HepG2 (cell line): ENCODE results near the gene TBC1D1. TPM values are rescaled to one million over a fixed set of nuclear protein-coding genes. Genes with fewer than 3 reads are reported as not detected.

ENCODE experiments used
- ATF3 ChIP-seq: sonication (generic); formaldehyde crosslinking; IDR thresholded peaks from 2 replicates; pipeline ENCODE4 v1.4.0; 2020; ENCODE audit warnings: missing genetic modification reagents
- DMAP1 ChIP-seq: IDR thresholded peaks from 2 replicates; pipeline ENCODE4 v1.6.1; 2016
- ELF3 ChIP-seq: IDR thresholded peaks from 2 replicates; pipeline ENCODE4 v1.6.1; 2016; ENCODE audit warnings: missing genetic modification reagents, missing compliant biosample characterization
- ERF ChIP-seq: IDR thresholded peaks from 2 replicates; pipeline ENCODE4 v1.6.1; 2018; ENCODE audit warnings: missing biosample characterization, missing genetic modification reagents
- FLYWCH1 ChIP-seq: sonication (generic); formaldehyde crosslinking; IDR thresholded peaks from 2 replicates; pipeline ENCODE4 v1.8.1; 2023; ENCODE audit warnings: mild to moderate bottlenecking, missing genetic modification reagents
- HNF1B ChIP-seq: sonication (generic); formaldehyde crosslinking; IDR thresholded peaks from 2 replicates; pipeline ENCODE4 v1.5.1; 2020; ENCODE audit warnings: mild to moderate bottlenecking, moderate library complexity, missing genetic modification reagents
- KAT8 ChIP-seq: IDR thresholded peaks from 2 replicates; pipeline ENCODE4 v1.6.1; 2016; ENCODE audit warnings: missing genetic modification reagents, missing compliant biosample characterization
- MAZ ChIP-seq, 2 experiments: sonication (generic) in 1 of 2; formaldehyde crosslinking in 1 of 2; IDR thresholded peaks; 2 replicates each; pipeline versions ENCODE4 v1.5.0 to v1.6.1; 2012 to 2020; ENCODE audit warnings: low read depth in 2 of 2, mild to moderate bottlenecking in 2 of 2, borderline replicate concordance in 1 of 2, improper control_type of control experiment in 1 of 2, low read length in 1 of 2, missing genetic modification reagents in 1 of 2, moderate library complexity in 1 of 2
- MXD4 ChIP-seq: IDR thresholded peaks from 2 replicates; pipeline ENCODE4 v1.6.1; 2016; ENCODE audit warnings: mild to moderate bottlenecking, missing biosample characterization, missing genetic modification reagents
- NKX3-1 ChIP-seq: sonication (generic); formaldehyde crosslinking; IDR thresholded peaks from 2 replicates; pipeline ENCODE4 v1.5.0; 2020; ENCODE audit warnings: missing genetic modification reagents
- NR2C2 ChIP-seq: sonication (generic); formaldehyde crosslinking; IDR thresholded peaks from 2 replicates; pipeline ENCODE4 v1.4.0; 2020; ENCODE audit warnings: missing genetic modification reagents, mild to moderate bottlenecking, moderate library complexity, borderline replicate concordance
- SOX5 ChIP-seq: IDR thresholded peaks from 2 replicates; pipeline ENCODE4 v1.6.1; 2016; ENCODE audit warnings: borderline replicate concordance
- YEATS2 ChIP-seq: sonication (generic); formaldehyde crosslinking; IDR thresholded peaks from 2 replicates; pipeline ENCODE4 v1.4.0; 2020; ENCODE audit warnings: missing genetic modification reagents, borderline replicate concordance
- ZNF136 ChIP-seq: sonication (generic); formaldehyde crosslinking; IDR thresholded peaks from 2 replicates; pipeline ENCODE4 v1.8.1; 2022; ENCODE audit warnings: low read depth, mild to moderate bottlenecking, moderate library complexity, missing genetic modification reagents
- ZNF317 ChIP-seq: sonication (generic); formaldehyde crosslinking; IDR thresholded peaks from 2 replicates; pipeline ENCODE4 v1.5.0; 2020; ENCODE audit warnings: mild to moderate bottlenecking, missing genetic modification reagents
- ZNF318 ChIP-seq: sonication (generic); formaldehyde crosslinking; IDR thresholded peaks from 2 replicates; pipeline ENCODE4 v1.4.0; 2020; ENCODE audit warnings: mild to moderate bottlenecking, missing genetic modification reagents
- ZXDC ChIP-seq: sonication (generic); formaldehyde crosslinking; IDR thresholded peaks from 2 replicates; pipeline ENCODE4 v1.5.0; 2020; ENCODE audit warnings: mild to moderate bottlenecking, missing genetic modification reagents
- polyA plus RNA-seq, 8 experiments: library from polyadenylated mRNA; depleted of rRNA in 3 of 8; stranded (reverse) in 7 of 8; unstranded in 1 of 8; fragments of >200 nt; fragmentation: Illumina TruSeq in 4 of 8; extraction: Trizol in 4 of 8; gene quantifications; 2 replicates each; pipeline versions ENCODE4 v1.2.1 to v1.2.3, GENCODE V29; 2011 to 2016; ENCODE audit warnings: low read depth in 4 of 8, missing spikeins in 1 of 8, mixed read lengths in 1 of 8; ENCODE audit not compliant: insufficient read depth in 1 of 8
- total RNA-seq, 5 experiments: library from RNA; depleted of rRNA; stranded (reverse); fragments of >200 nt; fragmentation: Illumina TruSeq; extraction: Trizol; gene quantifications; 2 replicates each; pipeline ENCODE4 v1.2.3, GENCODE V29; 2016; ENCODE audit warnings: low read depth in 1 of 5

Gene TBC1D1
- total and polyA plus RNA-seq, 2 of the 13 experiments (the other 11 are each of a cell fraction or from before 2014, with no cell fraction given), result 37.3 to 62.8 TPM

- TF ChIP-seq ZNF318 (CRISPR knock-in tag) (no peak), YEATS2 (peak; percentile 60; the same call in 1 of the 2 replicates), KAT8 (CRISPR knock-in tag) (peak; percentile 77), SOX5 (CRISPR knock-in tag) (peak; percentile 96), ZNF317 (CRISPR knock-in tag) (0 out of 2 replicates have a peak, but pooled peaks have one; percentile 46), MXD4 (CRISPR knock-in tag) (peak; percentile 48; the same call in 1 of the 2 replicates), HNF1B (CRISPR knock-in tag) (peak; percentile 92), ATF3 (0 out of 2 replicates have a peak, but pooled peaks have one; percentile 24), ERF (peak; percentile 93), NR2C2 (CRISPR knock-in tag) (peak; percentile 63; the same call in 1 of the 2 replicates), DMAP1 (peak; percentile 55; the same call in 1 of the 2 replicates), FLYWCH1 (CRISPR knock-in tag) (no peak), ELF3 (CRISPR knock-in tag) (peak; percentile 98), MAZ (IDR thresholded peaks at IDR 0.05; ENCODE audit: borderline replicate concordance, low read depth, low read length) (no peak), MAZ (CRISPR knock-in tag; IDR thresholded peaks at IDR 0.05; ENCODE audit: low read depth) (0 out of 2 replicates have a peak, but pooled peaks have one; percentile 44), ZXDC (CRISPR knock-in tag) (no peak), NKX3-1 (CRISPR knock-in tag) (peak; percentile 81), ZNF136 (no peak)
Observed at GRCh38 chr4:38162240-38162784, 271.4 kb downstream of the TBC1D1 start (continued).
